AG04450 (cell line): ENCODE data around the gene NFKBIE. TPM values are rescaled to one million over a fixed set of nuclear protein-coding genes. Genes with fewer than 3 reads are reported as not detected.

Source experiments
- CTCF ChIA-PET: fragments of 300-600, 350-600 bp; formaldehyde crosslinking; extraction: SDS; loops from one replicate; lab custom pipeline; 2022; ENCODE audit warnings: antibody characterized with exemption, inconsistent platforms; lab: Charles Lee
- POLR2A ChIA-PET: fragments of 350-600 bp; formaldehyde crosslinking; extraction: SDS; loops from one replicate; lab custom pipeline; 2021; ENCODE audit warnings: antibody characterized with exemption, inconsistent platforms; lab: Yijun Ruan, JAX
- DNase-seq: peaks from one replicate; pipeline ENCODE4 v3.0.0-alpha.2; 2011; ENCODE audit warnings: low read depth, low spot score
- H3K27ac ChIP-seq: one replicate; pipeline ENCODE4 v1.5.1; 2012; ENCODE audit warnings: low read depth, low read length, control low read depth
- H3K27me3 ChIP-seq: one replicate; pipeline ENCODE4 v1.6.0; 2012; ENCODE audit warnings: low read length; ENCODE audit not compliant: control insufficient read depth, insufficient read depth
- H3K4me3 ChIP-seq: 2 replicates; pipeline ENCODE4 v1.5.1; 2011; ENCODE audit warnings: mild to moderate bottlenecking, low read depth, low read length, control low read depth
- H3K9me3 ChIP-seq: 2 replicates; pipeline ENCODE4 v1.5.1; 2012; ENCODE audit warnings: low read length; ENCODE audit not compliant: control insufficient read depth, insufficient read depth
- polyA plus RNA-seq: library from polyadenylated mRNA; depleted of rRNA; stranded (reverse); fragments of >200 nt; gene quantifications from 2 replicates; pipeline ENCODE4 v1.2.3, GENCODE V29; 2011
- TF ChIP-seq, protein P1 (sequence below): IDR thresholded peaks from 2 replicates; pipeline ENCODE4 v1.5.1; 2011; ENCODE audit warnings: low read depth, low read length, control low read depth, inconsistent platforms

Gene NFKBIE
- polyA plus RNA-seq, 1 experiment = 13.7 TPM

DNA sequence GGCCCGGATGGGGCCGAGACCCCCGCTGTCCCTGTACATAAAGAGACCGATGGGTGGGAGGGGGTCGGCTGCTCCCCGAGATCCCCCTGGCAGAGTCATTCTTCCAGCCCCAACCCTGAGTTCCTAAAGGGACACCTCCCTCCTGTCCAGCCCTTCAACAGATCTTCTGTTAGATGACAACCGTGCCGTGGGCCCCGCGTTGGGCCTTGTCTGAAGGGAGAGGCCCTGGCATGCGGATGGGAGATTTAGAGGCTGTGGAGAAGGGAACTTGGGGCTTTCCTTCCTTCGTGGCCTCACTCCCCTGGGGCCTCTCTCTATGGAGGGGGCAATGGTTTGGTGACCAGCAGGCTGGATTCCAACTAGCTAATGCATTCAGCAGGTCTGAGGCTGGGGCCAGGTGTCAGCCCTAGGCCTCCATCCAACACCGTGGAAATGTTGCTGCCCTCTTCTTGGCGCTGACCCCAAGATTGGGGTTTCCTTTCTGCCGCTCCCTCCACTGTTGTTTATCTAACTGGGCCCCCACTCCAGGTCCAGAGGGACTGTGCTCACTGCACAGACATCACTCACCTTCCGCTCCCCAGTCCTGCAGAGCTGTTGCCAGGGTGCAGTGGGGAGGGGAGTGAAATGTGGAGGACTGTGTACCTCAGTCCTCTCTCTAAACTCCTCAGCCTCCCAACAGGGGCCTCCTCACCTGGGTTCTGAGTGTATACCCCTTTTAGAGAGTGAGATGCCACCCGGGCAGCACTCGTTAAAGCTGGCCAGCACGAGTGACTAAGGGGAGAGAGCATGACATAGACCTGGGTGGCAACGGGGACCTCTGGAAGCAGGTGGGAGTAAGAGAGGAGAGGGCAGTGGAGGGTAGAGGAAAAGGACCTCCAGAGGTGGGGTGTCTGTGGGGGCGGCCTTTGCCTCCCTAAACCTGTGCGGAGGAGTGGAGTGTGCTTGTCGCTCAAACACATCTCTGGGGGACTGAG is 11.6 kb upstream of the NFKBIE start:
- Histone ChIP-seq H3K27me3 (peaks cover 67% of the 10 kb centered on the region), H3K4me3 (no peak overlapping the region), H3K9me3 (peaks cover 5% of the 10 kb centered on the region; the same call in 1 of the 2 replicates), H3K27ac (no peak overlapping the region)
- CTCF ChIA-PET = interaction anchor here (1.1 kb wide), 1 partner anchor 61 kb away, joined by 3 read pairs; no protein-coding TSS in a partner anchor
- POLR2A ChIA-PET = interaction anchor here (0.6 kb wide), 1 partner anchor 20 kb away, joined by 3 read pairs; no protein-coding TSS in a partner anchor
- no peak for DNase-seq
- TF ChIP-seq, protein P1, sequence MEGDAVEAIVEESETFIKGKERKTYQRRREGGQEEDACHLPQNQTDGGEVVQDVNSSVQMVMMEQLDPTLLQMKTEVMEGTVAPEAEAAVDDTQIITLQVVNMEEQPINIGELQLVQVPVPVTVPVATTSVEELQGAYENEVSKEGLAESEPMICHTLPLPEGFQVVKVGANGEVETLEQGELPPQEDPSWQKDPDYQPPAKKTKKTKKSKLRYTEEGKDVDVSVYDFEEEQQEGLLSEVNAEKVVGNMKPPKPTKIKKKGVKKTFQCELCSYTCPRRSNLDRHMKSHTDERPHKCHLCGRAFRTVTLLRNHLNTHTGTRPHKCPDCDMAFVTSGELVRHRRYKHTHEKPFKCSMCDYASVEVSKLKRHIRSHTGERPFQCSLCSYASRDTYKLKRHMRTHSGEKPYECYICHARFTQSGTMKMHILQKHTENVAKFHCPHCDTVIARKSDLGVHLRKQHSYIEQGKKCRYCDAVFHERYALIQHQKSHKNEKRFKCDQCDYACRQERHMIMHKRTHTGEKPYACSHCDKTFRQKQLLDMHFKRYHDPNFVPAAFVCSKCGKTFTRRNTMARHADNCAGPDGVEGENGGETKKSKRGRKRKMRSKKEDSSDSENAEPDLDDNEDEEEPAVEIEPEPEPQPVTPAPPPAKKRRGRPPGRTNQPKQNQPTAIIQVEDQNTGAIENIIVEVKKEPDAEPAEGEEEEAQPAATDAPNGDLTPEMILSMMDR = no peak

GRCh38 chr6:44275749-44276648 is 10.6 kb upstream of the NFKBIE start:
- POLR2A ChIA-PET = no interaction called here
- peaks cover 76% of the 10 kb centered on the region for H3K27me3 ChIP-seq
- H3K27ac ChIP-seq = no peak overlapping the region
- peaks cover 5% of the 10 kb centered on the region; the same call in 1 of the 2 replicates for H3K9me3 ChIP-seq
- DNase-seq = no peak
- CTCF ChIA-PET = interaction anchor here (0.6 kb wide), 1 partner anchor 9 kb away, joined by 4 read pairs; no protein-coding TSS in a partner anchor
- H3K4me3 ChIP-seq = 0 out of 2 replicates have a peak overlapping the region, but pooled peaks have one; percentile 10
- TF ChIP-seq, protein P1 = no peak

DNA sequence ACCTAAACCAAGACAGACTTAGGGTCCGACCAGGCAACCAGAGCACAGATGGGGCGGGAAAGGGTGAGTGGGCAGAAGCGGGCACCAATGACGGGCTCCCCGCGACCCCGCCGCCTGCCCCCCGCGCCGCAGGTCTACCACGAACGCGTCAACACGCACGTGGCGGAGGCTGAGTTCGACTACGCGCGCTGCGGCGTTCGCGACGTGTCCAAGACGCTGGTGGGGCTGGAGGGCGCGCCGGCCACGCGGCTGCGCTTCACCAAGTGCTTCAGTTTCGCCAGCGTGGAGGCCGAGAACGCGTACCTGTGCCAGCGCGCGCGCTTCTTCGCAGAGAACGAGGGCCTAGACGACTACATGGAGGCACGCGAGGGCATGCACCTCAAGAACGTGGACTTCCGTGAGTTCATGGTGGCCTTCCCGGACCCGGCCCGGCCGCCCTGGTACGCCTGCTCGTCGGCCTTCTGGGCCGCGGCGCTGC is 10.0 kb upstream of the NFKBIE start:
- H3K27me3 ChIP-seq = peaks cover 75% of the 10 kb centered on the region
- POLR2A ChIA-PET = no interaction called here
- CTCF ChIA-PET = interaction anchor here (0.6 kb wide), 1 partner anchor 9 kb away, joined by 4 read pairs; no protein-coding TSS in a partner anchor

GRCh38 chr6:44273617-44274016 is 8.3 kb upstream of the NFKBIE start:
- Histone ChIP-seq H3K27me3 (peaks cover 76% of the 10 kb centered on the region), H3K9me3 (peaks cover 5% of the 10 kb centered on the region; the same call in 1 of the 2 replicates), H3K27ac (no peak overlapping the region), H3K4me3 (no peak overlapping the region)
- POLR2A ChIA-PET = no interaction called here
- TF ChIP-seq, protein P1 = no peak
- CTCF ChIA-PET = no interaction called here
- no peak for DNase-seq

More for the DNA sequence above, 10.0 kb upstream of the NFKBIE start:
- no peak overlapping the region for H3K27ac ChIP-seq
- TF ChIP-seq, protein P1 = no peak
- H3K4me3 ChIP-seq = no peak overlapping the region
- peaks cover 5% of the 10 kb centered on the region; the same call in 1 of the 2 replicates for H3K9me3 ChIP-seq
- no peak for DNase-seq
